Ishikawa (cell line): ENCODE measurements around the gene ZNF782.

Source experiments
- CEBPB ChIP-seq: IDR thresholded peaks from 2 replicates; pipeline ENCODE4 v1.6.1; 2012
- CREB1 ChIP-seq: IDR thresholded peaks from 2 replicates; pipeline ENCODE4 v1.6.1; 2012; ENCODE audit warnings: low read depth
- EGR1 ChIP-seq: IDR thresholded peaks from 2 replicates; pipeline ENCODE4 v1.6.1; 2012
- EP300 ChIP-seq: IDR thresholded peaks from 2 replicates; pipeline ENCODE4 v1.6.1; 2012; ENCODE audit warnings: borderline replicate concordance
- FOXM1 ChIP-seq: IDR thresholded peaks from 2 replicates; pipeline ENCODE4 v1.6.1; 2012; ENCODE audit warnings: low read depth, borderline replicate concordance
- MAX ChIP-seq: IDR thresholded peaks from 2 replicates; pipeline ENCODE4 v1.6.1; 2012
- NFIC ChIP-seq: IDR thresholded peaks from 2 replicates; pipeline ENCODE4 v1.6.1; 2012
- RAD21 ChIP-seq: IDR thresholded peaks from 2 replicates; pipeline ENCODE4 v1.6.1; 2012; ENCODE audit warnings: low read depth
- REST ChIP-seq: IDR thresholded peaks from 2 replicates; pipeline ENCODE4 v1.6.1; 2012; ENCODE audit warnings: low read depth, mild to moderate bottlenecking
- TAF1 ChIP-seq: IDR thresholded peaks from 2 replicates; pipeline ENCODE4 v1.6.1; 2012; ENCODE audit warnings: low read depth, mild to moderate bottlenecking
- TCF12 ChIP-seq: IDR thresholded peaks from 2 replicates; pipeline ENCODE4 v1.6.1; 2012; ENCODE audit warnings: low read depth
- TEAD4 ChIP-seq: IDR thresholded peaks from 2 replicates; pipeline ENCODE4 v1.6.1; 2012
- USF1 ChIP-seq: IDR thresholded peaks from 2 replicates; pipeline ENCODE4 v1.6.1; 2012
- YY1 ChIP-seq: IDR thresholded peaks from 2 replicates; pipeline ENCODE4 v1.6.1; 2012; ENCODE audit warnings: low read depth
- ZBTB7A ChIP-seq: IDR thresholded peaks from 2 replicates; pipeline ENCODE4 v1.6.1; 2012; ENCODE audit warnings: low read depth

Gene ZNF782

GRCh38 chr9:96853781-96854650 is at the start of gene ZNF782:
Gene ZNF782, minus strand, starts transcription at chr9:96854514. Its CDS starts 2,553 bp downstream, at chr9:96851961.
- TF ChIP-seq CREB1 = 0 out of 2 replicates have a peak, but pooled peaks have one; percentile 41
- TF ChIP-seq MAX = peak; percentile 88
- 0 out of 2 replicates have a peak, but pooled peaks have one; percentile 9 for TF ChIP-seq YY1
- peak; percentile 59 for TF ChIP-seq TAF1
- TF ChIP-seq RAD21 = no peak
- 0 out of 2 replicates have a peak, but pooled peaks have one; percentile 16 for TF ChIP-seq USF1
- TF ChIP-seq ZBTB7A = peak; percentile 87
- no peak for TF ChIP-seq EGR1
- TF ChIP-seq NFIC = 0 out of 2 replicates have a peak, but pooled peaks have one; percentile 1

DNA sequence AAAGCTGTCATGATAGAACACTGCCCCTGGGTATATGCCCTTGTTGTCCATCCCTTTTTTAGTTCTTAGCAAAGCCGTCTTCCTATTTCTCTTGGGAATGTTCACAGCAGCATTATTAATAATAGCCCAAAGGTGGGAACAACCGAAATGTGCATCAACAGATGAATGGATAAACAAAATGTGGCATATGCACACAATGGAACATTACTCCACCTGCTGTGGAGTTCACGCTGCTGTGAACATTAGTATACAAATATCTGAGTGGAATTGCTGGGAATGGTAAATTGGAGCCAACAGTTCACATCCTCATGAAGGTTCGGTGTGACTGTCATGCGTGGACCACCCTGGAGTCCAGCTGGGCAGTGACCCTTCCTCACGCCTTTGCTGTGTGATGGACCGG is 37.8 kb upstream of the ZNF782 start:
- TF ChIP-seq EGR1 (no peak), USF1 (no peak), TAF1 (no peak), CEBPB (no peak), ZBTB7A (no peak), CREB1 (no peak), REST (no peak), FOXM1 (no peak), TCF12 (no peak)

GRCh38 chr9:96888591-96888990 is 34.3 kb upstream of the ZNF782 start:
- no peak for TF ChIP-seq ZBTB7A

GRCh38 chr9:96885424-96885823 is 31.1 kb upstream of the ZNF782 start:
- TF ChIP-seq NFIC (no peak), CEBPB (no peak), EGR1 (no peak), RAD21 (no peak)

DNA sequence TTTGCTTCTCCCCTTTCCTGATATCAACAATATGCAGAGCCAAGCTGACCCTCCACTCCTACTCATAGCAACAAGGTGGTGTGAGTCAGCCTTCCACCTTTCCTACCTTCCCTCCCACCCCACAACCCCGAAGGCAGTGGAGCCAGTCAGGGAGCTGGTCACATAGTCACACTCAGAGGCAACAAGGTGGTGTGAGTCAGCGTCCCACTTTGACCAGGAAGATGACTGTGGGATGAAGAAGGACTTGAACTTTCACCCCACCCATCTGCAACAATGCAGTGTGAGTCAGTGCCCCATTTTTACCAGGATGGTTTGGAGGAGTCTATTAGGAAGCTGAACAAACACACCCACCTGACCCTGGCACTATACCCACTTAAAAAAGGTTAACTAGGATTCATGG is 30.1 kb upstream of the ZNF782 start:
- TF ChIP-seq CEBPB = no peak
- TF ChIP-seq RAD21 = no peak
- TF ChIP-seq CREB1 = no peak
- no peak for TF ChIP-seq ZBTB7A
- no peak for TF ChIP-seq REST
- TF ChIP-seq MAX = no peak
- no peak for TF ChIP-seq FOXM1
- TF ChIP-seq EP300 = no peak
- no peak for TF ChIP-seq NFIC
- no peak for TF ChIP-seq YY1
- no peak for TF ChIP-seq TEAD4
- no peak for TF ChIP-seq USF1

DNA sequence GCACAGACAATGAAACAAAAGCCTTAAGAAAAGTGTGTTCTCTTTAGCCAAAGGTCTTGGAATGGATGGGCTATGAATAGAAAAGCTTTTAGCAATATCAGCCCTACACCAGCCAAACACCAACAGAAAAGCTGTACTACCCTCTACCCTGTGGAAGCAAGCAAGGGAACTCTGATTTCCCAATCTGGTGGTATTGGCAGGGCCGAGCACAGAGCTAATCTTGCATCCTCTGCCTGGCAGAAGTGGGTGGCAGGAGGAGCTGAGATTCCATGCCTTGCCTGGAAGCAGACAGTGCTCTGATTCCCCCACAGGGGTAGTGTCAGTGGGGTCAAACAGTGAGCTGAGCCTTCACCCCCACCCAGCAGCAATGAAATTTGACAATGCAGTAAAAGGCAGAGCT is 29.6 kb upstream of the ZNF782 start:
- TF ChIP-seq TCF12 (no peak), TAF1 (no peak), NFIC (no peak), CREB1 (no peak), RAD21 (no peak), MAX (no peak), YY1 (no peak), TEAD4 (no peak), ZBTB7A (no peak), REST (no peak)
